ENCODE results near the gene TMEM74B.

Gene TMEM74B

GRCh38 chr20:1165521-1165920, 19.3 kb downstream of the TMEM74B start:
- H3K36me3 ChIP-seq (ENCODE audit: control insufficient read depth in 2 of 2, insufficient read depth in 1 of 2, low read length in 2 of 2) = peaks cover 30 to 90% of the 10 kb centered on the region in 2 experiments
- no peak overlapping the region for H3K27ac ChIP-seq (ENCODE audit: extremely low read depth, low read depth, low read length)
- no peak overlapping the region for H3K4me3 ChIP-seq (ENCODE audit: low read depth, low read length)
- ChIA-PET POLR2A (no interaction called here), CTCF (interaction anchor here (0.7 kb wide), 1 partner anchor 11 kb away, joined by 3 read pairs; no protein-coding TSS in a partner anchor)
- no peaks in the 10 kb centered on the region for H3K4me1 ChIP-seq (ENCODE audit: control insufficient read depth, insufficient read depth, low read length)
- TF ChIP-seq KLF17 (tag by site-specific recombination; IDR thresholded peaks at IDR 0.05) = no peak
- TF ChIP-seq ZNF747 (tag by site-specific recombination; IDR thresholded peaks at IDR 0.05) = no peak
- no peak for TF ChIP-seq WT1 (tag by site-specific recombination; IDR thresholded peaks at IDR 0.05)
- no peak for TF ChIP-seq ZNF16 (tag by site-specific recombination; IDR thresholded peaks at IDR 0.05; ENCODE audit: low read depth)
- TF ChIP-seq ZNF350 (tag by site-specific recombination; IDR thresholded peaks at IDR 0.05) = no peak
- no peak for TF ChIP-seq ZNF202 (tag by site-specific recombination; IDR thresholded peaks at IDR 0.05; ENCODE audit: borderline replicate concordance)
- TF ChIP-seq ZNF76 (tag by site-specific recombination; IDR thresholded peaks at IDR 0.05; ENCODE audit: borderline replicate concordance, low read depth) = no peak
- TF ChIP-seq ZNF423 (tag by site-specific recombination; IDR thresholded peaks at IDR 0.05) = no peak
- TF ChIP-seq ZNF221 (tag by site-specific recombination; IDR thresholded peaks at IDR 0.05; ENCODE audit: borderline replicate concordance) = no peak
- TF ChIP-seq ZNF404 (tag by site-specific recombination; IDR thresholded peaks at IDR 0.05) = no peak
- TF ChIP-seq ZNF214 (tag by site-specific recombination; IDR thresholded peaks at IDR 0.05; ENCODE audit: borderline replicate concordance) = no peak
- no peaks in the 10 kb centered on the region for H3K9me3 ChIP-seq (ENCODE audit: control insufficient read depth, insufficient read depth, low read depth, low read length)

- Histone ChIP-seq H3K4me1 (ENCODE audit: control insufficient read depth, insufficient read depth, low read length) (no peaks in the 10 kb centered on the region), H3K9me3 (ENCODE audit: control insufficient read depth, insufficient read depth, low read depth, low read length) (no peaks in the 10 kb centered on the region), H3K27ac (ENCODE audit: extremely low read depth, low read depth, low read length) (no peak overlapping the region), H3K36me3 (ENCODE audit: control insufficient read depth in 2 of 2, insufficient read depth in 1 of 2, low read length in 2 of 2) (peaks cover 29 to 91% of the 10 kb centered on the region in 2 experiments), H3K4me3 (ENCODE audit: low read depth, low read length) (no peak overlapping the region)
- CTCF ChIA-PET = no interaction called here
- POLR2A ChIA-PET = no interaction called here
- TF ChIP-seq GLIS2 (tag by site-specific recombination; IDR thresholded peaks at IDR 0.05) (no peak), ZNF433 (tag by site-specific recombination; IDR thresholded peaks at IDR 0.05; ENCODE audit: low read depth) (no peak), ZNF645 (tag by site-specific recombination; IDR thresholded peaks at IDR 0.05) (no peak), ZNF2 (tag by site-specific recombination; IDR thresholded peaks at IDR 0.05) (no peak), ZFP37 (tag by site-specific recombination; IDR thresholded peaks at IDR 0.05) (no peak), SP3 (tag by site-specific recombination; IDR thresholded peaks at IDR 0.05) (no peak), ZNF473 (tag by site-specific recombination; IDR thresholded peaks at IDR 0.05) (no peak), OVOL3 (tag by site-specific recombination; IDR thresholded peaks at IDR 0.05) (no peak)
Measured at GRCh38 chr20:1164871-1165270, 19.9 kb downstream of the TMEM74B start.

- peaks cover 25 to 86% of the 10 kb centered on the region in 2 experiments for H3K36me3 ChIP-seq (ENCODE audit: control insufficient read depth in 2 of 2, insufficient read depth in 1 of 2, low read length in 2 of 2)
- no peaks in the 10 kb centered on the region for H3K4me1 ChIP-seq (ENCODE audit: control insufficient read depth, insufficient read depth, low read length)
- POLR2A ChIA-PET = interaction anchor here (0.5 kb wide), 1 partner anchor 480 kb away, joined by 4 read pairs; no protein-coding TSS in a partner anchor
- CTCF ChIA-PET = no interaction called here
- TF ChIP-seq ZEB2 (tag by site-specific recombination; IDR thresholded peaks at IDR 0.05) (no peak), ZNF843 (tag by site-specific recombination; IDR thresholded peaks at IDR 0.05) (no peak), ZBTB20 (tag by site-specific recombination; IDR thresholded peaks at IDR 0.05) (no peak), ZNF626 (tag by site-specific recombination; IDR thresholded peaks at IDR 0.05) (no peak), ZNF292 (tag by site-specific recombination; IDR thresholded peaks at IDR 0.05; ENCODE audit: borderline replicate concordance, low read depth) (no peak), ZNF623 (tag by site-specific recombination; IDR thresholded peaks at IDR 0.05) (no peak), ZNF398 (tag by site-specific recombination; IDR thresholded peaks at IDR 0.05) (no peak), ZNF155 (tag by site-specific recombination; IDR thresholded peaks at IDR 0.05) (no peak)
- no peak overlapping the region for H3K4me3 ChIP-seq (ENCODE audit: low read depth, low read length)
- no peak overlapping the region for H3K27ac ChIP-seq (ENCODE audit: extremely low read depth, low read depth, low read length)
- H3K9me3 ChIP-seq (ENCODE audit: control insufficient read depth, insufficient read depth, low read depth, low read length) = no peaks in the 10 kb centered on the region
Measured at GRCh38 chr20:1163653-1164052, 21.1 kb downstream of the TMEM74B start.
